ENCODE data around the gene ASL. TPM values are rescaled to one million over a fixed set of nuclear protein-coding genes. Genes with fewer than 3 reads are reported as not detected.

The ASL gene
- polyA plus RNA-seq, 3 donors, result 29.7 to 51.6 (median 35.9) TPM

DNA sequence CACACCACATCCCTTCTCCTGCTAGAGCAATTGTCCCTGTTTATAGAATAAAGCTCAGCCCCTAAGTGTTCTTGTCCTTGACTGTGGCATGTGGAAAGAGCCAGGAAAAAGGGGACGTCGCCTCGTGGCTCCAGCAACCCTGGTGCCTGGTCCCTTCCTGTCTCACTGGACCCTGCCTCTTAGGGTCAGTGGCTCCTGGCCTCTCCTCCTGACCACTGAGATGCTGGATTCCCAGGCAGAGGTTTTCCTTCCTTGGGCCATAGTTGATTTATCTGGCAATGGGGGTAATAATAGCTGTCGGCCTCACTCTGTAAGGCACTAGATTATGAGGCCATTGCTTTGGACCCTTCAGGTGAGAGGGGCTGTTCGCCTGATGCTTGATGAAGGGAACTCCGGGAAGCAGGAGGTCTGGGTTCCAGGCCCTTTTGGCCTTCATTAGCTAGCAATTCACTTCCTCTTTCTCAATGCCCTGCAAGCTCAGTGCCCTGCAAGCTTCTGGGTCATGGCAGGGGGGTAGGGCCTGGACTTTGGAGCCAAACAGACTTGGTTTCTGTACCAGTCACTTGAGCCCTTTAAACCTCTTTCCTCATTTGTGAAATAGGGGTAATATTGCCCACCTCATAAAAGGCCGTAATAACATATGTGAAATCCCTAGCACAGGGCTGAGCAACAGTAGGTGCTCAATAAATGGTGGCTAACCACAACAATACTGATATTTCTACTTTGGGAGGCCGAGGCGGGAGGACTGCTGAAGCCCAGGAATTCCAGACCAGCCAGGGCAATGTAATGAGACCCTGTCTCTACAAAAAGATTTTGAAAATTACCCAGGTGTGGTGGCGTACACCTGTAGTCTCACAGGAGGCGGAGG, 1.1 kb downstream of the ASL start:
- Histone ChIP-seq H3K9ac (ENCODE audit: insufficient read depth, low read length, poor library complexity, severe bottlenecking) (peak overlapping the region; percentile 86), H3K27me3 (ENCODE audit: control insufficient read depth in 2 of 2, insufficient read depth in 2 of 2, low read length in 2 of 2) (no peaks in the 10 kb centered on the region), H2AFZ (ENCODE audit: insufficient read depth, low read depth, low read length, poor library complexity, severe bottlenecking) (peak overlapping the region; percentile 91), H3K4me1 (ENCODE audit: control insufficient read depth in 1 of 2, insufficient read depth in 2 of 2, low read length in 2 of 2) (peaks cover 17 to 19% of the 10 kb centered on the region in 2 donors), H3K4me2 (replicated peaks; ENCODE audit: extremely low read depth, low read length, poor library complexity, severe bottlenecking) (peak overlapping the region; percentile 98), H3K79me2 (ENCODE audit: insufficient read depth, low read length) (peaks cover 29% of the 10 kb centered on the region), H3K36me3 (replicated peaks in 1 of 2; ENCODE audit: control insufficient read depth in 1 of 2, insufficient read depth in 2 of 2, low read length in 2 of 2) (peaks cover 2 to 16% of the 10 kb centered on the region in 2 donors), H4K20me1 (ENCODE audit: insufficient read depth, low read length) (peaks cover 3% of the 10 kb centered on the region), H3K27ac (ENCODE audit: low read depth in 1 of 2, low read length in 2 of 2) (peak overlapping the region; percentile 50 to 94), H3K4me3 (replicated peaks in 1 of 3; ENCODE audit: low read depth in 2 of 3, low read length in 3 of 3) (peak overlapping the region; percentile 83 to 95 (median 95)), H3K9me3 (replicated peaks in 1 of 2; ENCODE audit: control insufficient read depth in 1 of 2, insufficient read depth in 1 of 2, low read length in 2 of 2) (no peaks in the 10 kb centered on the region)
- Mint-ChIP-seq H3K9me3 (no peaks in the 10 kb centered on the region), H3K27ac (peak overlapping the region; percentile 68 to 92 (median 86)), H3K4me3 (peak overlapping the region; percentile 81 to 90), H3K27me3 (ENCODE audit: low read depth in 3 of 3) (peaks cover 1 to 8% (median 4%) of the 10 kb centered on the region in 3 donors), H3K36me3 (peaks cover 5 to 9% of the 10 kb centered on the region in 2 donors), H3K4me1 (peaks cover 17% of the 10 kb centered on the region)
- intact Hi-C loops (cut with micrococcal nuclease), result loop anchor here in 1 of 2 donors (5.0 to 10.0 kb wide), 2 partner anchors 41 to 92 kb away; partner anchors contain the start of gene GUSB
- peak in 2 of 3 donors; percentile 30 to 44 for DNase-seq
- WGBS (ENCODE audit: insufficient coverage), result 65% methylated on average over 8 of the region's 11 CpGs
- TF ChIP-seq, protein P1, sequence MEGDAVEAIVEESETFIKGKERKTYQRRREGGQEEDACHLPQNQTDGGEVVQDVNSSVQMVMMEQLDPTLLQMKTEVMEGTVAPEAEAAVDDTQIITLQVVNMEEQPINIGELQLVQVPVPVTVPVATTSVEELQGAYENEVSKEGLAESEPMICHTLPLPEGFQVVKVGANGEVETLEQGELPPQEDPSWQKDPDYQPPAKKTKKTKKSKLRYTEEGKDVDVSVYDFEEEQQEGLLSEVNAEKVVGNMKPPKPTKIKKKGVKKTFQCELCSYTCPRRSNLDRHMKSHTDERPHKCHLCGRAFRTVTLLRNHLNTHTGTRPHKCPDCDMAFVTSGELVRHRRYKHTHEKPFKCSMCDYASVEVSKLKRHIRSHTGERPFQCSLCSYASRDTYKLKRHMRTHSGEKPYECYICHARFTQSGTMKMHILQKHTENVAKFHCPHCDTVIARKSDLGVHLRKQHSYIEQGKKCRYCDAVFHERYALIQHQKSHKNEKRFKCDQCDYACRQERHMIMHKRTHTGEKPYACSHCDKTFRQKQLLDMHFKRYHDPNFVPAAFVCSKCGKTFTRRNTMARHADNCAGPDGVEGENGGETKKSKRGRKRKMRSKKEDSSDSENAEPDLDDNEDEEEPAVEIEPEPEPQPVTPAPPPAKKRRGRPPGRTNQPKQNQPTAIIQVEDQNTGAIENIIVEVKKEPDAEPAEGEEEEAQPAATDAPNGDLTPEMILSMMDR (IDR thresholded peaks at IDR 0.05), result no peak

DNA sequence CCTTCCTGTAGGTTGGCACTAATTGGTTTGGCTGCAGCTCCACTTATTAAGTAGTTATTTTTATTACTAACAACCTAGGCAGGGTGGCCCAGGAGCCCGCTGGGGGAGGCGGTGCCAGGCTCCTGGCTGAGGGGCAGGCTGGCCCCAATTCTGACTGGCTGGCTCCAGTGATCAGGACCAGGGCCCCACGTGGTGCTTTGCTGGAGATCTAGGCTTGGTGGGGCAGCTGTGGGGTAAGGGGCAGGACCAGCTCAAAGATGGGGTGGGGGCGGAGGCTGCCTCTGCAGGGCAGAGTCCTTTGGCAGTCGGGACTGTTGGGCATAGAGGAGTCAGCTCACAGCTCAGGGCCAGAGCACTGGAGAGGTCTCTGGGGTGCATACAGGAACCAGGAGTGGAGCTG, 2.4 kb downstream of the ASL start:
- H3K27ac Mint-ChIP-seq, result peak overlapping the region in 2 of 7 donors; percentile 25 to 36
- H3K27ac ChIP-seq (ENCODE audit: low read depth in 1 of 2, low read length in 2 of 2), result no peak overlapping the region
- no peak overlapping the region for H3K4me3 Mint-ChIP-seq
- 100% methylated on average over 4 of the region's 5 CpGs for WGBS (ENCODE audit: insufficient coverage)
- peaks cover 17 to 19% of the 10 kb centered on the region in 2 donors for H3K4me1 ChIP-seq (ENCODE audit: control insufficient read depth in 1 of 2, insufficient read depth in 2 of 2, low read length in 2 of 2)
- H3K9me3 Mint-ChIP-seq, result no peaks in the 10 kb centered on the region
- H3K27me3 Mint-ChIP-seq (ENCODE audit: low read depth in 3 of 3), result peaks cover 0 to 6% (median 1%) of the 10 kb centered on the region in 3 donors
- TF ChIP-seq, protein P1 (IDR thresholded peaks at IDR 0.05), result no peak
- H3K4me1 Mint-ChIP-seq, result peaks cover 17% of the 10 kb centered on the region
- H4K20me1 ChIP-seq (ENCODE audit: insufficient read depth, low read length), result peaks cover 3% of the 10 kb centered on the region
- DNase-seq, result no peak
- H3K9ac ChIP-seq (ENCODE audit: insufficient read depth, low read length, poor library complexity, severe bottlenecking), result no peak overlapping the region
- no peak overlapping the region for H2AFZ ChIP-seq (ENCODE audit: insufficient read depth, low read depth, low read length, poor library complexity, severe bottlenecking)
- intact Hi-C loops (cut with micrococcal nuclease), result loop anchor here in 1 of 2 donors (5.0 to 10.0 kb wide), 2 partner anchors 39 to 93 kb away; partner anchors contain the start of gene GUSB
- no peak overlapping the region for H3K4me3 ChIP-seq (replicated peaks in 1 of 3; ENCODE audit: low read depth in 2 of 3, low read length in 3 of 3)
- peaks cover 13 to 23% of the 10 kb centered on the region in 2 donors for H3K36me3 Mint-ChIP-seq
- H3K79me2 ChIP-seq (ENCODE audit: insufficient read depth, low read length), result peaks cover 29% of the 10 kb centered on the region
- no peak overlapping the region for H3K4me2 ChIP-seq (replicated peaks; ENCODE audit: extremely low read depth, low read length, poor library complexity, severe bottlenecking)
- H3K27me3 ChIP-seq (ENCODE audit: control insufficient read depth in 2 of 2, insufficient read depth in 2 of 2, low read length in 2 of 2), result no peaks in the 10 kb centered on the region
- H3K36me3 ChIP-seq (replicated peaks in 1 of 2; ENCODE audit: control insufficient read depth in 1 of 2, insufficient read depth in 2 of 2, low read length in 2 of 2), result peaks cover 9 to 29% of the 10 kb centered on the region in 2 donors
- H3K9me3 ChIP-seq (replicated peaks in 1 of 2; ENCODE audit: control insufficient read depth in 1 of 2, insufficient read depth in 1 of 2, low read length in 2 of 2), result no peaks in the 10 kb centered on the region
